ENCODE results near the gene WDR45B. TPM values are rescaled to one million over a fixed set of nuclear protein-coding genes. Genes with fewer than 3 reads are reported as not detected.
"Not testable (repeated sequence)": the region's sequence is repeated elsewhere in the genome, so short reads cannot be mapped to it uniquely, and the experiment has no call there.

WDR45B gene
- polyA plus RNA-seq, 1 of the 3 experiments (the other 2 are of a cell fraction) = 171 TPM

DNA sequence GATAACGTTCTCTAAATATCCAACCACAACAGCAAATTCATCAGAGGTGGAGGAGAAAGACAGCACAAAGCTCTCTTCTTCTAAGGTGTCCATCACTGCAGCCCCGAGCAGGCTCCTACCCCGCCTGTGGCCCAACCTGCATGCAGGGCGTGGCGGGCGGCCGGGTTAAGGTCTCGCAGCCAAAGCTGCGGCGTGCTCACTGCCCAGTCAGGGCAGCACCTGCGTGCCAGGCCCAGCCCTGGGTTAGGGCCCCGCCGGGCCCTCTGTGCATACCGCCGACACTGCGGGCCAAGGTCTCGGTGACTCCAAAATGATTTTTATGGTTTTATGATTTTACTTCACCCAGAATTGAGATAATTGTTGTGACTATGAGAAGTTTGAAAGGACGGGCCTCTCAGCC, 70.9 kb downstream of the WDR45B start:
- Histone ChIP-seq H3K4me2 (no peak overlapping the region), H4K20me1 (ENCODE audit: insufficient read depth) (peaks cover 12% of the 10 kb centered on the region), H3K27ac (ENCODE audit: low read depth in 2 of 2, low read length in 1 of 2) (no peak overlapping the region), H3K79me2 (ENCODE audit: insufficient read depth) (peaks cover 34% of the 10 kb centered on the region), H3K9ac (no peak overlapping the region), H3K4me1 (ENCODE audit: control insufficient read depth in 1 of 2, insufficient read depth in 2 of 2, low read depth in 1 of 2, low read length in 1 of 2) (peaks cover 0 to 9% of the 10 kb centered on the region in 2 experiments; a peak in 1 of 4 replicates), H3K4me3 (ENCODE audit: low read depth in 2 of 2, low read length in 1 of 2) (no peak overlapping the region), H3K9me3 (no peaks in the 10 kb centered on the region), H3K9me2 (no peaks in the 10 kb centered on the region), H3F3A (replicated peaks; ENCODE audit: insufficient read depth) (peaks cover 4% of the 10 kb centered on the region), H3K27me3 (ENCODE audit: insufficient read depth) (no peaks in the 10 kb centered on the region), H2AFZ (ENCODE audit: low read depth) (no peak overlapping the region), H3K36me3 (replicated peaks in 1 of 2; ENCODE audit: control insufficient read depth in 1 of 2, insufficient read depth in 2 of 2, low read length in 1 of 2) (peaks cover 30 to 39% of the 10 kb centered on the region in 2 experiments)
- ChIA-PET CTCF (interaction anchor here (1.0 to 2.4 kb wide), 4 partner anchors 10 to 199 kb away, joined by 3 to 10 read pairs (median 6); no protein-coding TSS in a partner anchor), POLR2A (no interaction called here)
- no peak for DNase-seq
- TF ChIP-seq, protein P1, sequence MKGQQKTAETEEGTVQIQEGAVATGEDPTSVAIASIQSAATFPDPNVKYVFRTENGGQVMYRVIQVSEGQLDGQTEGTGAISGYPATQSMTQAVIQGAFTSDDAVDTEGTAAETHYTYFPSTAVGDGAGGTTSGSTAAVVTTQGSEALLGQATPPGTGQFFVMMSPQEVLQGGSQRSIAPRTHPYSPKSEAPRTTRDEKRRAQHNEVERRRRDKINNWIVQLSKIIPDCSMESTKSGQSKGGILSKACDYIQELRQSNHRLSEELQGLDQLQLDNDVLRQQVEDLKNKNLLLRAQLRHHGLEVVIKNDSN (IDR thresholded peaks at IDR 0.05; ENCODE audit: borderline replicate concordance, low read depth) = no peak
- TF ChIP-seq FOXM1 (IDR thresholded peaks at IDR 0.05; ENCODE audit: low read depth) = no peak
- no peak for TF ChIP-seq GABPA (IDR thresholded peaks at IDR 0.05; ENCODE audit: low read depth)
- 98% methylated on average over 18 of the region's 18 CpGs for WGBS (ENCODE audit: low lambda C conversion rate)

DNA sequence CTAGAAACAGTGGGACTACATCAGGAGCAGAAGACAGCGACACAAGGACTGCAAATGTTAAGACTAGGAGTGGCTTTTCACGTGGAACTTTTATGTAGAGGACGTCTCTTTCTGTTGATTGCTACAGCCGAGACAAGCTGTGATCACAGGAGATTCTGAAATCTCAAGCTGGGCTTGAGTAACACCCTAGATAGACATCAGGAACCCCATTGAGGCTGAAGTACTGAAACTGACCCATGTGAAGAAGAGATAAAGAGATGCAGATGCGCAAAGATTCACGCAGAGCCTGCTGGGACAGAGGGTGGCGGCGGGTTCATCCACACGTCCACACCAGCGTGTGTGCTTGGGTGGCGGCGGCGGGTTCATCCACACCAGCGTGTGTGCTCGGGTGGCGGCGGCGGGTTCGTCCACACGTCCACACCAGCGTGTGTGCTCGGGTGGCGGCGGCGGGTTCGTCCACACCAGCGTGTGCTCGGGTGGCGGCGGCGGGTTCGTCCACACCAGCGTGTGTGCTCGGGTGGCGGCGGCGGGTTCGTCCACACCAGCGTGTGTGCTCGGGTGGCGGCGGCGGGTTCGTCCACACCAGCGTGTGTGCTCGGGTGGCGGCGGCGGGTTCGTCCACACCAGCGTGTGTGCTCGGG, 72.5 kb downstream of the WDR45B start:
- H3K9ac ChIP-seq; POLR2A ChIA-PET; CTCF ChIA-PET; H3K4me1 ChIP-seq (ENCODE audit: control insufficient read depth in 1 of 2, insufficient read depth in 2 of 2, low read depth in 1 of 2, low read length in 1 of 2); H3K27me3 ChIP-seq (ENCODE audit: insufficient read depth); H2AFZ ChIP-seq (ENCODE audit: low read depth); H3K9me3 ChIP-seq; H3K4me3 ChIP-seq (ENCODE audit: low read depth in 2 of 2, low read length in 1 of 2); DNase-seq; H3K4me2 ChIP-seq; H3F3A ChIP-seq (replicated peaks; ENCODE audit: insufficient read depth); H3K27ac ChIP-seq (ENCODE audit: low read depth in 2 of 2, low read length in 1 of 2); H3K9me2 ChIP-seq: not testable (repeated sequence)
- Histone ChIP-seq H4K20me1 (ENCODE audit: insufficient read depth) (peaks cover 18% of the 10 kb centered on the region), H3K36me3 (replicated peaks in 1 of 2; ENCODE audit: control insufficient read depth in 1 of 2, insufficient read depth in 2 of 2, low read length in 1 of 2) (peaks cover 44 to 47% of the 10 kb centered on the region in 2 experiments), H3K79me2 (ENCODE audit: insufficient read depth) (peaks cover 49% of the 10 kb centered on the region)
- WGBS (ENCODE audit: low lambda C conversion rate) = 96% methylated on average over 28 of the region's 52 CpGs

DNA sequence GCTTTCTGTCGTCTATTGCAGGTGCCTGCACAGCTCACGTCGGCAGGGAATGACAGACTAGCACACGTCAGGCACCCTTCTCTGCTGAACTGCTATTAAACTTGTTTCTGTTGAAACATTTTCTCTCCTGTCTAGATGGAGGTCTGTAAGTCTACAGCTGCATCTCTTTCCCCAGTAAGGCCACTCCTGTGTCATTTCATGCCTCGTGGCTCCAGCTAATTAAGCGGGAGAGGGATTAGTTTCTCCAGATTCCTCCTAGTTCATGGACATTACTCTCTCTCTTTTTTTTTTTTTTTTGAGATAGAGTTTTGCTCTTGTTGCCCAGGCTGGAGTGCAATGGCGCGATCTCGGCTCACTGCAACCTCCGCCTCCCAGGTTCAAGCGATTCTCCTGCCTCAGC, 74.2 kb downstream of the WDR45B start:
- POLR2A ChIA-PET = no interaction called here
- H3K4me1 ChIP-seq (ENCODE audit: control insufficient read depth in 1 of 2, insufficient read depth in 2 of 2, low read depth in 1 of 2, low read length in 1 of 2) = peaks cover 0 to 9% of the 10 kb centered on the region in 2 experiments; a peak in 1 of 4 replicates
- CTCF ChIA-PET = interaction anchor here (1.3 to 1.7 kb wide), 2 partner anchors 19 to 42 kb away, joined by 3 read pairs; no protein-coding TSS in a partner anchor

More for the DNA sequence above, 74.2 kb downstream of the WDR45B start:
- no peak for DNase-seq
- H2AFZ ChIP-seq (ENCODE audit: low read depth) = no peak overlapping the region
- WGBS (ENCODE audit: low lambda C conversion rate) = 94% methylated on average over 11 of the region's 11 CpGs
- H3K36me3 ChIP-seq (replicated peaks in 1 of 2; ENCODE audit: control insufficient read depth in 1 of 2, insufficient read depth in 2 of 2, low read length in 1 of 2) = peaks cover 48 to 55% of the 10 kb centered on the region in 2 experiments
- H3K27ac ChIP-seq (ENCODE audit: low read depth in 2 of 2, low read length in 1 of 2) = no peak overlapping the region
- TF ChIP-seq JUND (IDR thresholded peaks at IDR 0.05) (no peak), NRF1 (IDR thresholded peaks at IDR 0.05; ENCODE audit: low read depth, low read length) (no peak), GATA2 (CRISPR knock-in tag; IDR thresholded peaks at IDR 0.05) (no peak), POLR2AphosphoS5 (IDR thresholded peaks at IDR 0.05; ENCODE audit: low read depth, low read length) (no peak)
- TF ChIP-seq, protein P2, sequence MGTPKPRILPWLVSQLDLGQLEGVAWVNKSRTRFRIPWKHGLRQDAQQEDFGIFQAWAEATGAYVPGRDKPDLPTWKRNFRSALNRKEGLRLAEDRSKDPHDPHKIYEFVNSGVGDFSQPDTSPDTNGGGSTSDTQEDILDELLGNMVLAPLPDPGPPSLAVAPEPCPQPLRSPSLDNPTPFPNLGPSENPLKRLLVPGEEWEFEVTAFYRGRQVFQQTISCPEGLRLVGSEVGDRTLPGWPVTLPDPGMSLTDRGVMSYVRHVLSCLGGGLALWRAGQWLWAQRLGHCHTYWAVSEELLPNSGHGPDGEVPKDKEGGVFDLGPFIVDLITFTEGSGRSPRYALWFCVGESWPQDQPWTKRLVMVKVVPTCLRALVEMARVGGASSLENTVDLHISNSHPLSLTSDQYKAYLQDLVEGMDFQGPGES (IDR thresholded peaks at IDR 0.05; ENCODE audit: low read depth, low read length) = no peak
- TF ChIP-seq, protein P3, sequence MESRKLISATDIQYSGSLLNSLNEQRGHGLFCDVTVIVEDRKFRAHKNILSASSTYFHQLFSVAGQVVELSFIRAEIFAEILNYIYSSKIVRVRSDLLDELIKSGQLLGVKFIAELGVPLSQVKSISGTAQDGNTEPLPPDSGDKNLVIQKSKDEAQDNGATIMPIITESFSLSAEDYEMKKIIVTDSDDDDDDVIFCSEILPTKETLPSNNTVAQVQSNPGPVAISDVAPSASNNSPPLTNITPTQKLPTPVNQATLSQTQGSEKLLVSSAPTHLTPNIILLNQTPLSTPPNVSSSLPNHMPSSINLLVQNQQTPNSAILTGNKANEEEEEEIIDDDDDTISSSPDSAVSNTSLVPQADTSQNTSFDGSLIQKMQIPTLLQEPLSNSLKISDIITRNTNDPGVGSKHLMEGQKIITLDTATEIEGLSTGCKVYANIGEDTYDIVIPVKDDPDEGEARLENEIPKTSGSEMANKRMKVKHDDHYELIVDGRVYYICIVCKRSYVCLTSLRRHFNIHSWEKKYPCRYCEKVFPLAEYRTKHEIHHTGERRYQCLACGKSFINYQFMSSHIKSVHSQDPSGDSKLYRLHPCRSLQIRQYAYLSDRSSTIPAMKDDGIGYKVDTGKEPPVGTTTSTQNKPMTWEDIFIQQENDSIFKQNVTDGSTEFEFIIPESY (IDR thresholded peaks at IDR 0.05; ENCODE audit: borderline replicate concordance, low read depth) = no peak
- no peak overlapping the region for H3K4me2 ChIP-seq
- no peak overlapping the region for H3K9ac ChIP-seq
- H3K4me3 ChIP-seq (ENCODE audit: low read depth in 2 of 2, low read length in 1 of 2) = no peak overlapping the region
- peaks cover 62% of the 10 kb centered on the region for H3K79me2 ChIP-seq (ENCODE audit: insufficient read depth)
- H3K9me2 ChIP-seq = no peaks in the 10 kb centered on the region
- peaks cover 22% of the 10 kb centered on the region for H4K20me1 ChIP-seq (ENCODE audit: insufficient read depth)
- no peaks in the 10 kb centered on the region for H3K9me3 ChIP-seq
- H3K27me3 ChIP-seq (ENCODE audit: insufficient read depth) = no peaks in the 10 kb centered on the region
- H3F3A ChIP-seq (replicated peaks; ENCODE audit: insufficient read depth) = peaks cover 6% of the 10 kb centered on the region

All from SK-N-SH (cell line).